ENCODE measurements around the gene GLCCI1. TPM values are rescaled to one million over a fixed set of nuclear protein-coding genes. Genes with fewer than 3 reads are reported as not detected.
"Not testable (repeated sequence)": the region's sequence is repeated elsewhere in the genome, so short reads cannot be mapped to it uniquely, and the experiment has no call there.

The GLCCI1 gene
- total RNA-seq, 1 donor from 2014 or later, result 27.9 TPM

- peaks cover 29% of the 10 kb centered on the region for H3K9me3 Mint-ChIP-seq
Measured at GRCh38 chr7:8065356-8065813, 96.8 kb downstream of the GLCCI1 start.

DNA sequence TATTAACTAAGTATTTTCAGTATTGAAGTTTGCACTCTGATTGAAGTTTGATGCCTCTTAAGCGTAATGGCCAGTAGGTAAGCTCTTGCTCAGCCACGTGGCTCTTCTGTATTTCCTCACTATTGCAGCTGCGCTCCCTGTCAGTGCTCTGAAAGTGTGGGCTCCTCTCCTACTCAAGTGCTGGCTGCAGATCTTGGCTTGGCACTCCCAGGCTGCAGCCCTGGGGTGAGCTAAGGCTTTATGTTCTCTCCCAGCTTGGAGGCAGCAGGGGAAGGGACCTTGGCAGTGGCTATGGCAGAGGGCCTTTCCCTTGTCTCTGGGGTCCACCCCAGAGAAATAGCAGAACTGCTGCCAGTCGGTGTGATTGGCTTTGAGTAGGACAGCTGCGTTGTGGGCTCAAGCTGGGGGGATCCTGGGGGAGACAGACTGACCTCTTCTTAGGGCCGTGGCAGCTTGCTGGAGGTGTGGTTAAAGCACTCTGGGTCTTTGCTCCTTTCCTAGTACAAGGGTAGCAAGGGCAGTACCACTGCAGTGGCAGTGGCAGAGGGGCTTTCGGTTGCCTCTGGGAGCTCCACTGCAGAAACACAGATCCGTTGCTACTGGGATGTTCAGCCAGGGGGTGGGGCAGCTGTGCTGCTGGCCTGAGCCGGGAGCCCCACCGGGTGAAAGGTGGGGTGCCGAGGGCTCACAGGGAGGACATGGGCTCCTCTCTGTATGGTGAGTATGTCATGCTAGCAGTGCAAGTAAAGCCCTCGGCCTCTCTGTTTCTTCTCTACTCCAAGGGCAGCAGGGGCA, 100.5 kb downstream of the GLCCI1 start:
- intact Hi-C loops (cut with micrococcal nuclease), result no loop called here
- no peak overlapping the region for H3K4me3 Mint-ChIP-seq (ENCODE audit: low read depth)

More at GRCh38 chr7:8065356-8065813, 96.8 kb downstream of the GLCCI1 start:
- no peak overlapping the region for H3K27ac Mint-ChIP-seq
- no peak for DNase-seq (ENCODE audit: low spot score)
- no peaks in the 10 kb centered on the region for H3K27me3 Mint-ChIP-seq (ENCODE audit: low read depth)
- intact Hi-C loops (cut with micrococcal nuclease), result no loop called here
- peaks cover 75% of the 10 kb centered on the region for H3K36me3 Mint-ChIP-seq (ENCODE audit: low read depth)
- peaks cover 16% of the 10 kb centered on the region for H3K4me1 Mint-ChIP-seq (ENCODE audit: low read depth)
- H3K4me3 Mint-ChIP-seq (ENCODE audit: low read depth), result no peak overlapping the region

DNA sequence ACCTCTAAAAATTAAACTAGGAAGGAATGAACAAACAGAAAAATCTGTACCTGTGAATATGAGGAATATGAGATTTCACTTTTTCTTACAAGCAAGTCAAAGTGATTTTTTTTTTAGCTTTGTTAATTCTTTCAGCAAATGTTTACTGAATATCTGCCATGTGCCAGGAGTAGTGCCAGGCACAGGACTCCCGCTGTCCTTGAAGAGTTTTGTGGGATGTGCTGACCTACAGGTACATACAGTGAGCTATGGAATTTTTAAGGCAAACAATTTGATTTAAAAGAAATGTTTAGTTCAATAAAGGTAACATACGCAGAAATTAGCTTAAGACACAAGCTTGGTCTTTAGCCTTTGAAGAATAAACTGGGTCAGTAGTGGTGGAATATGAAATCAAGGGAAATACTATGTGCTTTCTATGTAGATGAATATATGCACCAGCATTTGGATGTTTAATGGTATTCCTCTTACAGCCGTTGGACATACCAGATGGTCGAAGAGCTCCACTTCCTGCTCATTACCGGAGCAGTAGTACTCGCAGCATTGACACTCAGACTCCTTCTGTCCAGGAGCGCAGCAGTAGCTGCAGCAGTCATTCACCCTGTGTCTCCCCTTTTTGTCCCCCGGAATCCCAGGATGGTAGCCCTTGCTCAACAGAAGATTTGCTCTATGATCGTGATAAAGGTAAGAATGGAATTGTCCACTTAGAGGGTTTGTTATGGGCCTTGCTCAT, 102.0 kb downstream of the GLCCI1 start:
- no peak for DNase-seq (ENCODE audit: low spot score)
- Mint-ChIP-seq H3K27ac (no peak overlapping the region), H3K4me3 (ENCODE audit: low read depth) (no peak overlapping the region), H3K4me1 (ENCODE audit: low read depth) (peaks cover 16% of the 10 kb centered on the region), H3K9me3 (peaks cover 6% of the 10 kb centered on the region), H3K36me3 (ENCODE audit: low read depth) (peaks cover 66% of the 10 kb centered on the region), H3K27me3 (ENCODE audit: low read depth) (no peaks in the 10 kb centered on the region)
- intact Hi-C loops (cut with micrococcal nuclease), result no loop called here

More for the DNA sequence above, 100.5 kb downstream of the GLCCI1 start:
- Mint-ChIP-seq H3K27ac (no peak overlapping the region), H3K9me3 (peaks cover 18% of the 10 kb centered on the region), H3K27me3 (ENCODE audit: low read depth) (no peaks in the 10 kb centered on the region), H3K4me1 (ENCODE audit: low read depth) (peaks cover 22% of the 10 kb centered on the region), H3K36me3 (ENCODE audit: low read depth) (peaks cover 69% of the 10 kb centered on the region)
- no peak for DNase-seq (ENCODE audit: low spot score)

DNA sequence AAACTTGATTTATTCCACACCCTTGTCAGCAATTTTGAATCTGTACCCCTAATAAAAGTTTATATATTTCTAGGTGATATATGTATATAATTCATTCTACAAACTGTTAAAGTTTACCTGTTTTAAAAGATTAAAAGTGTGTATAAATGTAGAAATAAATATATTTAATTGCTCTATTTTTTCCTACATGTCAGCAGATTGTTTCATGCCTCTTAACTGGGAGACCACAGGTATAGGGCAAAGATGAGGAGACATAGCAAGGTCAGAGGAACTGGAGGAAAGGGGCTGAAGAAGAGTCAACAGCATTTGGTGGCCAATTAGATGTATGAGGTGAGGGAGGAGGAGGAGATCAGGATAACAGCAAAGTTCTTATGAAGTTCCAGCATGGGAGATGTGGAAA, 109.8 kb downstream of the GLCCI1 start:
- Mint-ChIP-seq H3K4me3 (ENCODE audit: low read depth) (no peak overlapping the region), H3K36me3 (ENCODE audit: low read depth) (peaks cover 32% of the 10 kb centered on the region), H3K4me1 (ENCODE audit: low read depth) (peaks cover 1% of the 10 kb centered on the region), H3K27me3 (ENCODE audit: low read depth) (no peaks in the 10 kb centered on the region), H3K27ac (no peak overlapping the region), H3K9me3 (no peaks in the 10 kb centered on the region)
- DNase-seq (ENCODE audit: low spot score), result no peak
- intact Hi-C loops (cut with micrococcal nuclease), result no loop called here

DNA sequence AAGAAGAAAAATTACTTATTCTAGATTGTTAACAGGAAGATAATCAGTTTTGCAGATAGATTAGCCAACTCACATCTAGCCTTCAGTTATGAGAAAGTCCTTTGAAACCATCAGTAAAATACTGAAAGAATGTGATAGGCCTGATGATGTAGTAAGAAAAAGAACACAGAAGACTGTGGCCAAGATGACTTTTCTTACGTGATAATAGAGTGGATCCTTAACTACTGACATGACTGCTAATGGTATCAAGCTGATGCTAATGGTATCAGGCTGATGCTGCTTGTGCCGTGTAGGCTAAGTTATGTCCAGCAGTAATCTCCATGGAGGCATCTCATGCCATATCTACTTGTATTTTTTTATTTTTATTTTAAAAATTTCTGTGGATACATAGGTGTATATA, 114.2 kb downstream of the GLCCI1 start:
- H3K27me3 Mint-ChIP-seq (ENCODE audit: low read depth), result no peaks in the 10 kb centered on the region
- peaks cover 48% of the 10 kb centered on the region for H3K36me3 Mint-ChIP-seq (ENCODE audit: low read depth)
- H3K4me3 Mint-ChIP-seq (ENCODE audit: low read depth), result no peak overlapping the region
- no peaks in the 10 kb centered on the region for H3K9me3 Mint-ChIP-seq
- no peak for DNase-seq (ENCODE audit: low spot score)
- peaks cover 1% of the 10 kb centered on the region for H3K4me1 Mint-ChIP-seq (ENCODE audit: low read depth)
- no peak overlapping the region for H3K27ac Mint-ChIP-seq
- intact Hi-C loops (cut with micrococcal nuclease), result no loop called here

DNA sequence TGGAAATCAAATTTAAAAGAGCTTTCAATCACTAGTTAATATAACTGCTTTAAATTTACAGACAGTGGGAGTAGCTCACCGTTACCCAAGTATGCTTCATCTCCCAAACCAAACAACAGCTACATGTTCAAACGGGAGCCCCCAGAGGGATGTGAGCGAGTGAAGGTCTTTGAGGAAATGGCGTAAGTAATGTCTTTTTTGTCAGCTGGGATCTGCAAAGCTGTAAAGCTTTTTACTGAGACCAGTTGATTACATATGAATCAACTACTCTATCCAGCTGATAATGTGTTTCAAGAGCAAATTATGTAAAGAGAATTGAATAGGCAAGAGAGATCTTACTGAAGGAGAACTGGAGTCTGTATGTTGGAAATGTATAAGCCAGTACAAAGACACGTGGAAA, 116.2 kb downstream of the GLCCI1 start:
- peaks cover 54% of the 10 kb centered on the region for H3K36me3 Mint-ChIP-seq (ENCODE audit: low read depth)
- H3K27me3 Mint-ChIP-seq (ENCODE audit: low read depth), result no peaks in the 10 kb centered on the region
- DNase-seq (ENCODE audit: low spot score), result no peak
- H3K4me3 Mint-ChIP-seq (ENCODE audit: low read depth), result no peak overlapping the region
- H3K9me3 Mint-ChIP-seq, result no peaks in the 10 kb centered on the region
- peaks cover 3% of the 10 kb centered on the region for H3K4me1 Mint-ChIP-seq (ENCODE audit: low read depth)
- intact Hi-C loops (cut with micrococcal nuclease), result no loop called here
- no peak overlapping the region for H3K27ac Mint-ChIP-seq

GRCh38 chr7:8085420-8085819, 116.8 kb downstream of the GLCCI1 start:
- Mint-ChIP-seq H3K36me3 (ENCODE audit: low read depth) (peaks cover 59% of the 10 kb centered on the region), H3K4me3 (ENCODE audit: low read depth) (no peak overlapping the region), H3K27me3 (ENCODE audit: low read depth) (no peaks in the 10 kb centered on the region), H3K9me3 (no peaks in the 10 kb centered on the region), H3K27ac (no peak overlapping the region), H3K4me1 (ENCODE audit: low read depth) (peaks cover 7% of the 10 kb centered on the region)
- no peak for DNase-seq (ENCODE audit: low spot score)
- intact Hi-C loops (cut with micrococcal nuclease), result no loop called here

DNA sequence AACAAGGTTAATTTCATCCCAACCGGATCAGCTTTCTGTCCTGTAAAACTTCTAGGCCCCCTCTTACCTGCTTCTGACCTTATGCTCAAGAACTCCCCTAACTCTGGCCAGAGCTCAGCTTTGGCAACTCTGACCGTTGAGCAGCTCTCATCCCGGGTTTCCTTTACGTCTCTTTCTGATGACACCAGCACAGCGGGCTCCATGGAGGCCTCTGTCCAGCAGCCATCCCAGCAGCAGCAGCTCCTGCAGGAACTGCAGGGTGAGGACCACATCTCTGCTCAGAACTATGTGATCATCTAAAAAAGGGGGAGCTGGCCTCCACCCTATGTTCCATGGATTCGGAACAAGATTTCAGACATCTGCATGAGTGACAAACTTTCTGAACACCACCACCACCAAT, 117.6 kb downstream of the GLCCI1 start:
- Mint-ChIP-seq H3K4me1 (ENCODE audit: low read depth) (peaks cover 7% of the 10 kb centered on the region), H3K27ac (no peak overlapping the region), H3K4me3 (ENCODE audit: low read depth) (no peak overlapping the region), H3K9me3 (no peaks in the 10 kb centered on the region), H3K27me3 (ENCODE audit: low read depth) (no peaks in the 10 kb centered on the region), H3K36me3 (ENCODE audit: low read depth) (peaks cover 58% of the 10 kb centered on the region)
- intact Hi-C loops (cut with micrococcal nuclease), result no loop called here
- DNase-seq (ENCODE audit: low spot score), result no peak

DNA sequence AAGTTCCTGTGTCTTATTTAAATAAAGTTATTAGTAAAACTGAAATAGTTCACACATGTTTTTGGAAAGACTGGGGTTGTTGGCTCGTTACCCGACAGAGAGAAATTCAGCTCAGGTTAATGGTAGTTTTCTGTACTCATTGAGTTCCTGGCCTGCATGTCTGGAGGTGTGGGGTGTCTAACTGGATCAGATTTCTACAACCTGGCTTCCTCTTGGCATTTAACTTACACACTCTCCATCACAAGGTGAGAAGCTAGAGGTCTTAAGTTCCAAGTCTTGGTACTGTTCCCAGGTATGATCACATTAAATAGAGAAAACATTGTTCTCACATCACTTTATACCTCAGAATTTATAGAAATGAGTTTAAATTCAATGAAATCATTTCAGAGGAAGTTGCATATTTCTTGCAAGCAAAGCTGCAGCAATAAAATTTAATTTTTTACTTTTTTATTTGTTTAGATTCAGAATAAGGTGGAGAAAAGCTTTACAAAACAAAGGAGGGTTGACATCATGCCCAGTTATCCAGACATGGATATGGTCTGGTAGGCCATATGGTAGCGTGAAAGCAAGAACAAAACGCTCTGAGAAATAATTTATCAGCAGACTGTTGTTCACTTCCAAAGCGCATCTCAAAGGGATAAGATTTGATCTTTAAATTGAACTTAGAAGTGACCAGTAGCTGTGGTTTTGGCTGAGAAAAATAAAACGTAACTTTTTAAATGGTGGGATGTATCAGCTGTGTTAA, 120.6 kb downstream of the GLCCI1 start:
- DNase-seq (ENCODE audit: low spot score), result no peak
- no peak overlapping the region for H3K4me3 Mint-ChIP-seq (ENCODE audit: low read depth)
- no peaks in the 10 kb centered on the region for H3K9me3 Mint-ChIP-seq
- H3K4me1 Mint-ChIP-seq (ENCODE audit: low read depth), result peaks cover 6% of the 10 kb centered on the region
- H3K36me3 Mint-ChIP-seq (ENCODE audit: low read depth), result peaks cover 64% of the 10 kb centered on the region
- H3K27ac Mint-ChIP-seq, result no peak overlapping the region
- no peaks in the 10 kb centered on the region for H3K27me3 Mint-ChIP-seq (ENCODE audit: low read depth)
- intact Hi-C loops (cut with micrococcal nuclease), result no loop called here

GRCh38 chr7:8092140-8092539, 123.5 kb downstream of the GLCCI1 start:
- Mint-ChIP-seq H3K27ac (no peak overlapping the region), H3K36me3 (ENCODE audit: low read depth) (peaks cover 46% of the 10 kb centered on the region), H3K27me3 (ENCODE audit: low read depth) (no peaks in the 10 kb centered on the region), H3K9me3 (peaks cover 4% of the 10 kb centered on the region), H3K4me3 (ENCODE audit: low read depth) (no peak overlapping the region), H3K4me1 (ENCODE audit: low read depth) (peaks cover 6% of the 10 kb centered on the region)
- intact Hi-C loops (cut with micrococcal nuclease), result no loop called here
- no peak for DNase-seq (ENCODE audit: low spot score)

DNA sequence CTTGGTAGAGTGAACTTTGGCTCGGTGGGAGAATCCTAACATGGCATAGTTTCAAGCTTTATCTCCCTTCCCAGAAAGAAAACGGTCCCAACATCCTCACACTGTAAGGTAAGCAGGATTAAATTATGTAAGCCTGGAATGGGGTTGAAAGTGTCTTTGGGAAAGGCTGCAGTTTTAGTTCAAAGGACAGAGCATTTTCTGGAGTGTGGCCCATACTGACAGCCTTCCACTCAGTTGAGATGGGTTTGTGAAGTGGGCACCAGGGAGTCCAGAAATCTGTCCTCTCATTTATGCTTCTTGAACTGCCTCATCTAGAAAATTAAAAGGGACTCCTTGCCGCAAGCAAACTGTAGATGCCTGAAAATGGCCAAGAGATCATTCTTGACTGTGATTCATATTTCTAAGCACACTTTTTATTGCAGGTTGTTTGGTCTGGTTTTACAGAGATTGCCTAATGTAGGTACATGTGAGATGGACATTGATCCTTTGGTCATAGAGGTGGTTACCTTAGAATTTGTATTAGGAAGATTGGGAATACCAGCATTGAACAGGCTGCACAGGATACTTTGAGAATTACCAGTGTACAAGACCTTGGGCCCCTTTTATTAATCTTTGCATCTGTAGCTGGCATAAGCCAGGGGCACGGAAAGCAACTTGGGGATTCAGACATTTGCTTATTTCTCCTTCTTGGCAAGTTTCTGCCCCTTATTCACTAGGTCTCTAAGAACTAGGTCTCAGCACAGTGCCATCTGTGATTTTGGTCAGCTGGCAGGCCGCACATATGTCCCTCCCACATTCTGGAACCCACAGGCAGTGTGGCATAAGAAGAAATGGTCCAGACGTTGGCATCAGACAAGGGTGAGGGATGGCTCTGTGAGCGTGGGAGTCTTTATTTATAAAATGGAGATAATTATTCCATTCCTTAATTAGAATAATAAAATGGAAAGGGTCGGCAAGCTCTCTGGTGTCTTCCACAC, 125.9 kb downstream of the GLCCI1 start:
- Mint-ChIP-seq H3K9me3 (peaks cover 19% of the 10 kb centered on the region), H3K27ac (no peak overlapping the region), H3K4me1 (ENCODE audit: low read depth) (peaks cover 4% of the 10 kb centered on the region), H3K27me3 (ENCODE audit: low read depth) (no peaks in the 10 kb centered on the region), H3K36me3 (ENCODE audit: low read depth) (peaks cover 52% of the 10 kb centered on the region), H3K4me3 (ENCODE audit: low read depth) (no peak overlapping the region)
- intact Hi-C loops (cut with micrococcal nuclease), result no loop called here
- no peak for DNase-seq (ENCODE audit: low spot score)

- Mint-ChIP-seq H3K4me1 (ENCODE audit: low read depth) (peaks cover 13% of the 10 kb centered on the region), H3K36me3 (ENCODE audit: low read depth) (peaks cover 33% of the 10 kb centered on the region), H3K9me3 (peaks cover 30% of the 10 kb centered on the region)
- H3K27ac Mint-ChIP-seq; DNase-seq (ENCODE audit: low spot score); H3K27me3 Mint-ChIP-seq (ENCODE audit: low read depth); intact Hi-C loops (cut with micrococcal nuclease); H3K4me3 Mint-ChIP-seq (ENCODE audit: low read depth): not testable (repeated sequence)
Measured at GRCh38 chr7:8101292-8101691, 132.7 kb downstream of the GLCCI1 start.

Measured in activated T-helper 2 cell treated with anti-CD3 and anti-CD28 coated beads, Interferon-gamma antibody, Interleukin-2, Interleukin-4, amounts not matched to agents 10 μg/mL and 5 μg/mL and 100 μg/mL, durations not matched to agents 14 hours and 24 hours and 36 hours (primary cell).